ENCODE data around the gene KIF23.

DNA sequence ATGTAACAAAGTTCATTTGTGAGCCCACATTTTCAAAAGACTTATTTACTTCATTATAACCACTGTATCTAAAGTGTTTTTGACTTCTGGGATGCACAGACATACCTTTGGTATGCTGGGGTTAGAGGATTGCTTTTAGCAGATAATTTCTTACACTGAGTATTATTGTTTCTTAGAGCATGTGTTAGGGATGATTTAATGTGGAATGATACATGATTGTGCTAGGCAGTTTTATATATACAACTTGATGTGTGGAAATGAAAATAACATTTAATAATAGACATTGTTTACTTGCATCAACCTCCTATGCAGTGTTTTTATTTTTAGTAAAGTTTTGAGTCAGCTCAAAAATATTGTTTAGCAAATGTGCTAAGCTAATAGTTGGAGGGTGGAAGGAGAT lies 3.4 kb downstream of the KIF23 start:
- TF ChIP-seq, protein P1, sequence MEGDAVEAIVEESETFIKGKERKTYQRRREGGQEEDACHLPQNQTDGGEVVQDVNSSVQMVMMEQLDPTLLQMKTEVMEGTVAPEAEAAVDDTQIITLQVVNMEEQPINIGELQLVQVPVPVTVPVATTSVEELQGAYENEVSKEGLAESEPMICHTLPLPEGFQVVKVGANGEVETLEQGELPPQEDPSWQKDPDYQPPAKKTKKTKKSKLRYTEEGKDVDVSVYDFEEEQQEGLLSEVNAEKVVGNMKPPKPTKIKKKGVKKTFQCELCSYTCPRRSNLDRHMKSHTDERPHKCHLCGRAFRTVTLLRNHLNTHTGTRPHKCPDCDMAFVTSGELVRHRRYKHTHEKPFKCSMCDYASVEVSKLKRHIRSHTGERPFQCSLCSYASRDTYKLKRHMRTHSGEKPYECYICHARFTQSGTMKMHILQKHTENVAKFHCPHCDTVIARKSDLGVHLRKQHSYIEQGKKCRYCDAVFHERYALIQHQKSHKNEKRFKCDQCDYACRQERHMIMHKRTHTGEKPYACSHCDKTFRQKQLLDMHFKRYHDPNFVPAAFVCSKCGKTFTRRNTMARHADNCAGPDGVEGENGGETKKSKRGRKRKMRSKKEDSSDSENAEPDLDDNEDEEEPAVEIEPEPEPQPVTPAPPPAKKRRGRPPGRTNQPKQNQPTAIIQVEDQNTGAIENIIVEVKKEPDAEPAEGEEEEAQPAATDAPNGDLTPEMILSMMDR (IDR thresholded peaks at IDR 0.05) = no peak
- no peak for TF ChIP-seq POLR2A (IDR thresholded peaks at IDR 0.05)

Measured in lower leg skin (tissue), 3 donors.